Mammary epithelial cell (primary cell): ENCODE data around the gene COG7.

Experiments used
- CTCF ChIP-seq, 2 donors: IDR thresholded peaks in 1 of 2; conservative IDR thresholded peaks in 1 of 2; 2 replicates each; pipeline ENCODE4 v1.5.1; 2011 to 2012; ENCODE audit warnings: inconsistent platforms in 2 of 2, low read length in 2 of 2, mild to moderate bottlenecking in 2 of 2, control low read depth in 1 of 2, low read depth in 1 of 2; ENCODE audit not compliant: insufficient read depth in 1 of 2; ENCODE audit errors: extremely low read depth in 1 of 2
- EZH2 ChIP-seq: IDR thresholded peaks from 2 replicates; pipeline ENCODE4 v1.6.1; 2012; ENCODE audit warnings: low read length, inconsistent platforms, borderline replicate concordance

GRCh38 chr16:23414731-23415130, 38.3 kb downstream of the COG7 start:
- TF ChIP-seq CTCF (conservative IDR thresholded peaks at IDR 0.05 in 1 of 2, IDR thresholded peaks at IDR 0.05 in 1 of 2; ENCODE audit: extremely low read depth in 1 of 2, insufficient read depth in 1 of 2, low read depth in 1 of 2, low read length in 2 of 2) = no peak
- no peak for TF ChIP-seq EZH2
